HG02610 (cell line): ENCODE measurements around the gene SF3B3.

Source experiments
- ATAC-seq: cut with Tn5 transposase; IDR thresholded peaks from one replicate; pipeline ENCODE4 v1.9.1; 2021; ENCODE audit warnings: mild to moderate bottlenecking, moderate library complexity; ENCODE audit not compliant: unreplicated experiment

The SF3B3 gene

GRCh38 chr16:70563636-70564035 is 40.0 kb downstream of the SF3B3 start:
- ATAC-seq, result no peak

DNA sequence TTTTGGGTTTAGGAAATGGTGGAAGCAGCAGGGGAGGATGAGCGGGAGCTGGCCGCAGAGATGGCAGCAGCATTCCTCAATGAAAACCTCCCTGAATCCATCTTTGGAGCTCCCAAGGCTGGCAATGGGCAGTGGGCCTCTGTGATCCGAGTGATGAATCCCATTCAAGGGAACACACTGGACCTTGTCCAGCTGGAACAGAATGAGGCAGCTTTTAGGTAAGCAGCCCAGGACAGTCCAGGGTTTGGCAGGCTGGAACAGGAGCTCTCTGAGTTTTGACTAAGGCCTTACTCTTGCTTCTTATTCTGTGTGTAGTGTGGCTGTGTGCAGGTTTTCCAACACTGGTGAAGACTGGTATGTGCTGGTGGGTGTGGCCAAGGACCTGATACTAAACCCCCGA is 41.4 kb downstream of the SF3B3 start:
- ATAC-seq, result no peak

DNA sequence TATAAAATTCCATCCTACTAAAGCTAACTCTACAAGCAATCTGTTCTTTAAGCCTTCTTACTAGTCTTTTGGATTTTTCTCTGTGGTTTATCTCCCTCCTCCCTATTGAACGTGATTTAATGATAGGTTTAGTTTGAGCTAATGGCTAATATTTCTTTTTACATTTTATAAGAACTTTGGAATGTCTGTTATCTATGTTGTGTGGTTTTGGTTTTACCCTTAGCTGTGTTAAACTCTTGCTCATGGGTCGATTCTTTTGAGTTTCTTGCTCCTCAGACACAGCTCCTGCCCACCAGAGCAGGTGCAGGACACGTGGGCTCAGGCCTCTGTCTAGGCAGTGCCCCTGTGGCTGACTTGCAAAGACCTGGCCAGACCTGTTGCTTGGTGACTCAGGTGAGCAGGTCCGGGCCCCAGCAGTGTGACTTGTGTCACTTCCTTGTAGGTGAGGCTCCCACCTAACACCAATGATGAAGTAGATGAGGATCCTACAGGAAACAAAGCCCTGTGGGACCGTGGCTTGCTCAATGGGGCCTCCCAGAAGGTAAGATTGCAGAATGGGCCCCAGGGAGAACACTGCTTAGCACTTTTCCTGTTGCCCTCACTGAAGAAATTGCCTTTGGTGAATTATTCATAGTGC is 45.1 kb downstream of the SF3B3 start:
- no peak for ATAC-seq

- ATAC-seq, result no peak
These were observed 46.1 kb downstream of the SF3B3 start for GRCh38 chr16:70569752-70570151.

- ATAC-seq, result no peak
These were observed 47.5 kb downstream of the SF3B3 start for GRCh38 chr16:70570967-70571570.

DNA sequence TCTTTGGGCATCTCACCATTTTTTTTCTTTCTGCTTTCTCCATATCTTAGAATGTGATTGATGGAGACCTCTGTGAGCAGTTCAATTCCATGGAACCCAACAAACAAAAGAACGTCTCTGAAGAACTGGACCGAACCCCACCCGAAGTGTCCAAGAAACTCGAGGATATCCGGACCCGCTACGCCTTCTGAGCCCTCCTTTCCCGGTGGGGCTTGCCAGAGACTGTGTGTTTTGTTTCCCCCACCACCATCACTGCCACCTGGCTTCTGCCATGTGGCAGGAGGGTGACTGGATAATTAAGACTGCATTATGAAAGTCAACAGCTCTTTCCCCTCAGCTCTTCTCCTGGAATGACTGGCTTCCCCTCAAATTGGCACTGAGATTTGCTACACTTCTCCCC is 48.0 kb downstream of the SF3B3 start:
- no peak for ATAC-seq

DNA sequence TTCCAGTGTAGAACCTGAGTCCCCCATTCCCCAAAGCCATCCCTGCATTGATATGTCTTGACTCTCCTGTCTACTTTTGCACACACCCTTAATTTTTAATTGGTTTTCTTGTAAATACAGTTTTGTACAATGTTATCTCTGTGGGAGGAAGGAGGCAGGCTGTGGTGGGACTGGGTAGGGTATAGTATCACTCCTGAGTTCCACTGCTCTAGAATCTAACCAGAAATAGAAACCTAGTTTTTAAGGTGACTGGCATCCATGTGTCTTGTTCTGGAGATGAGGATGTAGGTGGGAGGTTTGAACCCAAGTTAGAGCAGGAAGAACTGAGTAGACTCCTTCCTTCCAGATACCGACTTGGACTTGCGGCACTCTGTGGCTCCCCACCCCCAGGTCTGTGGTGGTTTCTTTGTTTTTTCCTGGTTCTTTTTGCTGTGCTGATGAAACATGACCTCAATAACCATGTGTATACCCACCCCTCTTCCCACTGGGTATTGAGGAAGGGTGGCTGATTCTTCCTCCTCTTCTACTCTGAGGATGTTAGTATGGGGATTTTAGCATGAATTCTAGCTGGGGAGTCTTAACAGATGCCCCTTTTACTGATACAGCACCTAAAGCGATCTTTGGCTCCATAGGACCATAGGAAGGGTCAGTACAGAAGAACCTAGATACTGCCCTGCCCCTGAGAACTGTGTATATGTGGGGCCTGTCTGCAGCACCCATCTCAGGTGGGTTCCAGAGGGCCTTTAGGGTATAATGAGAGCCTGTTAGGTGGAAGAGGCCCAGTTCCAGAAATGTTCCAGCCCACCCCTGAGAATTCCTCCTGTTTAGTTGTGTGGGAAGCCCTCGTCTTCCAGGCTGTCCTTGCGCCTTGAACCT is 48.7 kb downstream of the SF3B3 start:
- ATAC-seq, result no peak

- ATAC-seq, result no peak
These were observed 49.3 kb downstream of the SF3B3 start for GRCh38 chr16:70572926-70573270.

DNA sequence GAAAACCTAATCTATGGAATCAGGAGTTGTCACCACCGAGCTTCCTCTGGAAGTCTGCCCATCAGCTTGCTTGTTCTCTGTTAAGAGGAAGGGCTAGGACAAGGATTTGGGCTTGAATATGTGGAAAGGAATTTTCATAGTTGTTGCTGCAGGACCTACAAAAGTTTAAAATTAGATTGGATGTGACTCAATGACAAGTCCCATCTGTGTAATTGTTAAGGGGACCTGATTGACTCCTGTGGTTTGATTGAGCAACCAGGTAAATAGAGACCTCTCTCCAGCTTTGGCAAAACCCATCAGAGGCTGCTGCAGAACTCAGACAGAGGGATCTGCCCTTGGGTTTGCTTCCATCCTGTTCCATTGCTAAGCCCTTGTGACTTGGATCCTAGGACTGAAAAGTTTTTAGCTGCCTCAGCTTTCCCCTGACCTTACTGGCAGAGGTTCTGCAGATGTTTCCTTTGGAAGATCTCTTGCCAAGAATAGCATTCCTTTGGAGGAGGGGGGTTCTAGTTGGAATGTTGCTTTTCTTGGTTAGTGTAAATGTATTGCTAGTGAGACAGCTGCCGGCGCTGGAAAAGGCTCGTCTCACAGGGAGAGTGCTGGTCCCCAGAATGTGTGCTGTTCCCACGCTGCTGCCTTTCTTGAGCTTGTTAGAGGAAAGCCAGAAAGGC is 50.0 kb downstream of the SF3B3 start:
- no peak for ATAC-seq

DNA sequence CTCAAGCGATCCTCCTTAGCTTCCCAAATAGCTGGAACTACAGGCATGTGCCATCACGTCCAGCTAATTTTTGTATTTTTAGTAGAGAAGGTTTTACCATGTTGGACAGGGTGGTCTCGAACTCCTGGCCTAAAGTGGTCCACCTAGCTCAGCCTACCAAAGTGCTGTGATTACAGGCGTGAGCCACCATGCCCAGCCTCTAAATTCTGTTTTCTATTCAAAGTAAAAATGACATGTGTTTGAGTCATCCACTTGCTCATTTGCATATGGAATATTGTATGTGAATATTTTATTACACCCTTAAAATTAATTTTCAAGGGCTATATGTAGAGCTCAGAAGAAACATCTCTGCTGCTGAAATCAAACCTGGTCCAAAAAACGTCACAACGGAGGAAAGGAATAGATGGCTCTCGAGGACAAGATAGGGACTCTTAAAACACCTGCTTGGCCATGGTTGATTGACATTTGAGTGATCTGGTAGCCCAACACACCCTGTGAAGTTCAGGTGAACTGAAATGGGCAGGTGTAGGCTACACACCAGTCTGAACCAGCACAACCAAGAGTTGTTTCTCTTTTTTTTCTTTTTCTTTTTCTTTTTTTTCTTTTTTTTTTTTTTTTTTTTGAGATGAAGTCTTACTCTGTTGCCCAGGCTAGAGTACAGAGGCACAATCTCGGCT is 51.1 kb downstream of the SF3B3 start:
- no peak for ATAC-seq

GRCh38 chr16:70575376-70575775 is 51.8 kb downstream of the SF3B3 start:
- no peak for ATAC-seq

- peak; percentile 85 for ATAC-seq
These were observed 53.0 kb downstream of the SF3B3 start for GRCh38 chr16:70576431-70577255.

DNA sequence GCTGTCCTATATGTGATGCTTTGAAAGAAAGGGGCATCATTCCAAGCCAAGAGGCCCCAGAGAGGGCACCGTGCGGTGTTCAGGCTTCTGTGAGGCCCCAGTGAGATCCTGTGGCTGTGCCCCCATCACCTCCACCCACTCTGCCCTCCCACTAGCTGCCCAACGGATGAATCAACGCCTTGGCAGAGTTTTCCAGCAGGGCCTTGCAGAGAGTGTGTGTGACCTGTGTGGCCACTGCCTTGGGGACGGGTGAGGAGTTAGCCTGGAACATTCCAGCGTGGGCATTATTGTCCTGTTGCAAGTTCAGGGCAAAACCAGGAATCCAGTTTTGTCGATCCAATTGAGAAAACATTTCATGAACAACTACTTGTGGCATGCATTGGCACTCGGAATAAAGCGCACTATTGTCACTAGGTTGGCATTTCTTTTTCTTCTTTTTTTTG is 53.7 kb downstream of the SF3B3 start:
- no peak for ATAC-seq

DNA sequence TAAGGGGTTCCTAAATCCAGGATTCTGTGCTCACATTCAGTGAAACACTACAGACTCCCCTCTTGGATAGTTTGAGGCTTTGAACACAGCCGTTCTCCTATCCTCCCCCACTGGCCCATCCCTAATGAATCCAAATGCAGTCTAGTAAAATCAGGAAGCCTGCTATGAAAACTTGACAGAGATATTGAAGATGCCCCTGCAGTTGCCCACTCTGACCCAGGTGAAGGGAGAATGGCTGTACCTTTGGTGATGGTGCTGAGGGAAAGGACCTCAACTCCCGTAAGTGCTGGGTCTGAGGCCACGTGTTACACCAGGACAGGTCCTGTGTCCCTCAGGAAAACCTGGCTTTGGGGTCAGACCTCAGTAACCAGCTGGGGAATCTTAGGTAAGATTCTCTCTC is 54.4 kb downstream of the SF3B3 start:
- ATAC-seq, result no peak

DNA sequence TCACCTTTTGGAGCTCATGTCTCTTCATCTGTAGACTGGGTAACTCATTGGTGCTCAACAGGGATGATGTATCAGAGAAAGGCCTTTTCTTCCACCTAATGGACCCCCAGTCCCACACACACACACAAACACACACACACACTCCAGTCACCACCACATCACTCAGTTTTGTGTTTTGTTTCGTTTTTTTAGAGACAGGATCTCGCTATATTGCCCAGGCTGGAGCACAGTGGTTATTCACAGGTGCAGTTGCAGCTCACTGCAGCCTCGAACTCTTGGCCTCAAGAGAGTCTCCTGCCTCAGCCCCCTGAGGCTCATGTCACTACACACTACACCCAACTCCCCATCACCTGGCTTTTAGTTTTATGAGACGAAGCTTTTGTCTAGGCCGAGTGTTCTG is 55.6 kb downstream of the SF3B3 start:
- no peak for ATAC-seq

- ATAC-seq, result no peak
These were observed 56.3 kb downstream of the SF3B3 start for GRCh38 chr16:70579648-70580630.

- no peak for ATAC-seq
These were observed 58.8 kb downstream of the SF3B3 start for GRCh38 chr16:70582280-70582978.

- no peak for ATAC-seq
These were observed 63.1 kb downstream of the SF3B3 start for GRCh38 chr16:70586731-70587130.
